ENCODE data around the gene ISL2. TPM values are rescaled to one million over a fixed set of nuclear protein-coding genes. Genes with fewer than 3 reads are reported as not detected.
"Not testable (repeated sequence)": the region's sequence is repeated elsewhere in the genome, so short reads cannot be mapped to it uniquely, and the experiment has no call there.

ISL2 gene
- total and polyA plus RNA-seq, 4 donors: 0.28 to 5.3 (median 2.7) TPM

GRCh38 chr15:76309601-76310330, 26.8 kb upstream of the ISL2 start:
- Histone ChIP-seq H3K4me3 (ENCODE audit: low read depth, low read length) (no peak overlapping the region), H3K27ac (ENCODE audit: low read depth, low read length) (no peak overlapping the region), H3K4me1 (ENCODE audit: control insufficient read depth, insufficient read depth, low read length) (peaks cover 7% of the 10 kb centered on the region), H3K27me3 (ENCODE audit: control insufficient read depth, insufficient read depth, low read length) (no peaks in the 10 kb centered on the region), H3K36me3 (ENCODE audit: control insufficient read depth, insufficient read depth, low read length) (no peaks in the 10 kb centered on the region), H3K9me3 (ENCODE audit: control insufficient read depth, insufficient read depth, low read length) (no peaks in the 10 kb centered on the region)
- WGBS (ENCODE audit: insufficient coverage): 69% methylated on average over 6 of the region's 13 CpGs
- DNase-seq (ENCODE audit: low read depth in 4 of 6, low spot score in 6 of 6): peak in 1 of 6 donors; percentile 24

- Histone ChIP-seq H3K36me3 (ENCODE audit: control insufficient read depth, insufficient read depth, low read length) (no peaks in the 10 kb centered on the region), H3K4me1 (ENCODE audit: control insufficient read depth, insufficient read depth, low read length) (peaks cover 7% of the 10 kb centered on the region), H3K9me3 (ENCODE audit: control insufficient read depth, insufficient read depth, low read length) (no peaks in the 10 kb centered on the region), H3K4me3 (ENCODE audit: low read depth, low read length) (peak overlapping the region; percentile 77), H3K27me3 (ENCODE audit: control insufficient read depth, insufficient read depth, low read length) (no peaks in the 10 kb centered on the region), H3K27ac (ENCODE audit: low read depth, low read length) (peak overlapping the region; percentile 70)
- DNase-seq (ENCODE audit: low read depth in 4 of 6, low spot score in 6 of 6): peak in 1 of 6 donors; percentile 4
- WGBS (ENCODE audit: insufficient coverage): 0% methylated on average over 11 of the region's 16 CpGs
Observed at GRCh38 chr15:76310475-76311099, 26.0 kb upstream of the ISL2 start.

- no peaks in the 10 kb centered on the region for H3K27me3 ChIP-seq (ENCODE audit: control insufficient read depth, insufficient read depth, low read length)
- peak; percentile 78 to 98 (median 88) for DNase-seq (ENCODE audit: low read depth in 4 of 6, low spot score in 6 of 6)
- H3K9me3 ChIP-seq (ENCODE audit: control insufficient read depth, insufficient read depth, low read length): no peaks in the 10 kb centered on the region
- peak within 1 kb of the TSS; percentile 70 for H3K27ac ChIP-seq (ENCODE audit: low read depth, low read length)
- no peaks in the 10 kb centered on the region for H3K36me3 ChIP-seq (ENCODE audit: control insufficient read depth, insufficient read depth, low read length)
- peaks cover 7% of the 10 kb centered on the region for H3K4me1 ChIP-seq (ENCODE audit: control insufficient read depth, insufficient read depth, low read length)
- WGBS (ENCODE audit: insufficient coverage): under 1% methylated on average over 59 of the region's 60 CpGs
- peak within 1 kb of the TSS; percentile 77 for H3K4me3 ChIP-seq (ENCODE audit: low read depth, low read length)
Observed at GRCh38 chr15:76311100-76311953, 25.2 kb upstream of the ISL2 start, which contains the start of gene ETFA. TSS of gene ETFA (minus strand) at chr15:76311469. CDS start at chr15:76311388, 81 bp downstream.

- no peaks in the 10 kb centered on the region for H3K9me3 ChIP-seq (ENCODE audit: control insufficient read depth, insufficient read depth, low read length)
- H3K27ac ChIP-seq (ENCODE audit: low read depth, low read length): no peak overlapping the region
- H3K4me3 ChIP-seq (ENCODE audit: low read depth, low read length): no peak overlapping the region
- H3K36me3 ChIP-seq (ENCODE audit: control insufficient read depth, insufficient read depth, low read length): no peaks in the 10 kb centered on the region
- no peak for DNase-seq (ENCODE audit: low read depth in 4 of 6, low spot score in 6 of 6)
- peaks cover 7% of the 10 kb centered on the region for H3K4me1 ChIP-seq (ENCODE audit: control insufficient read depth, insufficient read depth, low read length)
- 98% methylated on average over 7 of the region's 7 CpGs for WGBS (ENCODE audit: insufficient coverage)
- no peaks in the 10 kb centered on the region for H3K27me3 ChIP-seq (ENCODE audit: control insufficient read depth, insufficient read depth, low read length)
Observed at GRCh38 chr15:76312540-76313174, 23.9 kb upstream of the ISL2 start.

GRCh38 chr15:76313175-76313567, 23.4 kb upstream of the ISL2 start:
- WGBS (ENCODE audit: insufficient coverage): 89% methylated on average over 4 of the region's 4 CpGs
- H3K4me1 ChIP-seq (ENCODE audit: control insufficient read depth, insufficient read depth, low read length); H3K27me3 ChIP-seq (ENCODE audit: control insufficient read depth, insufficient read depth, low read length): not testable (repeated sequence)

GRCh38 chr15:76313731-76314130, 22.8 kb upstream of the ISL2 start:
- 72% methylated on average over 4 of the region's 5 CpGs for WGBS (ENCODE audit: insufficient coverage)
- H3K9me3 ChIP-seq (ENCODE audit: control insufficient read depth, insufficient read depth, low read length): no peaks in the 10 kb centered on the region
- no peak overlapping the region for H3K27ac ChIP-seq (ENCODE audit: low read depth, low read length)
- H3K36me3 ChIP-seq (ENCODE audit: control insufficient read depth, insufficient read depth, low read length): no peaks in the 10 kb centered on the region
- H3K4me3 ChIP-seq (ENCODE audit: low read depth, low read length): no peak overlapping the region
- H3K4me1 ChIP-seq (ENCODE audit: control insufficient read depth, insufficient read depth, low read length): peaks cover 7% of the 10 kb centered on the region
- H3K27me3 ChIP-seq (ENCODE audit: control insufficient read depth, insufficient read depth, low read length): no peaks in the 10 kb centered on the region
- no peak for DNase-seq (ENCODE audit: low read depth in 4 of 6, low spot score in 6 of 6)

More at GRCh38 chr15:76313175-76313567, 23.4 kb upstream of the ISL2 start:
- H3K4me3 ChIP-seq (ENCODE audit: low read depth, low read length); H3K36me3 ChIP-seq (ENCODE audit: control insufficient read depth, insufficient read depth, low read length); H3K9me3 ChIP-seq (ENCODE audit: control insufficient read depth, insufficient read depth, low read length); DNase-seq (ENCODE audit: low read depth in 4 of 6, low spot score in 6 of 6); H3K27ac ChIP-seq (ENCODE audit: low read depth, low read length): not testable (repeated sequence)

- H3K4me3 ChIP-seq (ENCODE audit: low read depth, low read length): no peak overlapping the region
- no peaks in the 10 kb centered on the region for H3K4me1 ChIP-seq (ENCODE audit: control insufficient read depth, insufficient read depth, low read length)
- no peaks in the 10 kb centered on the region for H3K9me3 ChIP-seq (ENCODE audit: control insufficient read depth, insufficient read depth, low read length)
- no peaks in the 10 kb centered on the region for H3K36me3 ChIP-seq (ENCODE audit: control insufficient read depth, insufficient read depth, low read length)
- peaks cover 11% of the 10 kb centered on the region for H3K27me3 ChIP-seq (ENCODE audit: control insufficient read depth, insufficient read depth, low read length)
- no peak for DNase-seq (ENCODE audit: low read depth in 4 of 6, low spot score in 6 of 6)
- WGBS (ENCODE audit: insufficient coverage): 91% methylated on average over 5 of the region's 6 CpGs
- no peak overlapping the region for H3K27ac ChIP-seq (ENCODE audit: low read depth, low read length)
Observed at GRCh38 chr15:76320012-76320411, 16.6 kb upstream of the ISL2 start.

- Histone ChIP-seq H3K27ac (ENCODE audit: low read depth, low read length) (no peak overlapping the region), H3K27me3 (ENCODE audit: control insufficient read depth, insufficient read depth, low read length) (peaks cover 11% of the 10 kb centered on the region), H3K4me3 (ENCODE audit: low read depth, low read length) (no peak overlapping the region), H3K4me1 (ENCODE audit: control insufficient read depth, insufficient read depth, low read length) (no peaks in the 10 kb centered on the region), H3K9me3 (ENCODE audit: control insufficient read depth, insufficient read depth, low read length) (no peaks in the 10 kb centered on the region), H3K36me3 (ENCODE audit: control insufficient read depth, insufficient read depth, low read length) (no peaks in the 10 kb centered on the region)
- no peak for DNase-seq (ENCODE audit: low read depth in 4 of 6, low spot score in 6 of 6)
- WGBS (ENCODE audit: insufficient coverage): 34% methylated on average over 10 of the region's 10 CpGs
Observed at GRCh38 chr15:76321171-76321570, 15.4 kb upstream of the ISL2 start.

GRCh38 chr15:76321602-76322001, 15.0 kb upstream of the ISL2 start:
- peaks cover 11% of the 10 kb centered on the region for H3K27me3 ChIP-seq (ENCODE audit: control insufficient read depth, insufficient read depth, low read length)

More at GRCh38 chr15:76321602-76322001, 15.0 kb upstream of the ISL2 start:
- H3K27ac ChIP-seq (ENCODE audit: low read depth, low read length): no peak overlapping the region
- no peak overlapping the region for H3K4me3 ChIP-seq (ENCODE audit: low read depth, low read length)
- H3K9me3 ChIP-seq (ENCODE audit: control insufficient read depth, insufficient read depth, low read length): no peaks in the 10 kb centered on the region
- DNase-seq (ENCODE audit: low read depth in 4 of 6, low spot score in 6 of 6): no peak
- H3K4me1 ChIP-seq (ENCODE audit: control insufficient read depth, insufficient read depth, low read length): no peaks in the 10 kb centered on the region
- WGBS (ENCODE audit: insufficient coverage): 79% methylated on average over 3 of the region's 5 CpGs
- H3K36me3 ChIP-seq (ENCODE audit: control insufficient read depth, insufficient read depth, low read length): no peaks in the 10 kb centered on the region

Measured in spinal cord (tissue), 10 donors.